ENCODE measurements around the gene SLX9.

GRCh38 chr21:45015469-45015860 lies 75.6 kb downstream of the SLX9 start:
- TF ChIP-seq CTCF (IDR thresholded peaks at IDR 0.05), result no peak
- TF ChIP-seq POLR2A (IDR thresholded peaks at IDR 0.05), result no peak
